ENCODE results near the gene XPOT.

DNA sequence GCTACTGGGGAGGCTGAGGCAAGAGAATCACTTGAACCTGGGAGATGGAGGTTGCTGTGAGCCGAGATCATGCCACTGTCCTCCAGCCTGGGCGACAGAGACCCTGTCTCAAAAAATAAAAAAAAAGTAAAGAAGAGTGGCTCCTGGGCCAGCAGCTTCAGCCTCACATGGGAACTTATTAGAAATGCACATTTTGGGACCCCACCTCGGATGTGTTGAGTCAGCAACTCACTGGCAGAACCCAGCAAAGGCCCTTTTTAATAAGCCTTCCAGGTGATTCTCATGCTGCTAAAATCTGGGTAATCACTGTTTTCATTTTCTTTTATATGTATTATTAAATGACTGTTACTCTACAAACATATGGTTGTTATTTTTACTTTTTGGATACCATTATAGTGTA lies 89.3 kb downstream of the XPOT start:
- TF ChIP-seq CTCF (IDR thresholded peaks at IDR 0.05; ENCODE audit: low read depth, low read length, missing input control), result no peak
- no peak for TF ChIP-seq RAD21 (IDR thresholded peaks at IDR 0.05)
- TF ChIP-seq, protein P1, sequence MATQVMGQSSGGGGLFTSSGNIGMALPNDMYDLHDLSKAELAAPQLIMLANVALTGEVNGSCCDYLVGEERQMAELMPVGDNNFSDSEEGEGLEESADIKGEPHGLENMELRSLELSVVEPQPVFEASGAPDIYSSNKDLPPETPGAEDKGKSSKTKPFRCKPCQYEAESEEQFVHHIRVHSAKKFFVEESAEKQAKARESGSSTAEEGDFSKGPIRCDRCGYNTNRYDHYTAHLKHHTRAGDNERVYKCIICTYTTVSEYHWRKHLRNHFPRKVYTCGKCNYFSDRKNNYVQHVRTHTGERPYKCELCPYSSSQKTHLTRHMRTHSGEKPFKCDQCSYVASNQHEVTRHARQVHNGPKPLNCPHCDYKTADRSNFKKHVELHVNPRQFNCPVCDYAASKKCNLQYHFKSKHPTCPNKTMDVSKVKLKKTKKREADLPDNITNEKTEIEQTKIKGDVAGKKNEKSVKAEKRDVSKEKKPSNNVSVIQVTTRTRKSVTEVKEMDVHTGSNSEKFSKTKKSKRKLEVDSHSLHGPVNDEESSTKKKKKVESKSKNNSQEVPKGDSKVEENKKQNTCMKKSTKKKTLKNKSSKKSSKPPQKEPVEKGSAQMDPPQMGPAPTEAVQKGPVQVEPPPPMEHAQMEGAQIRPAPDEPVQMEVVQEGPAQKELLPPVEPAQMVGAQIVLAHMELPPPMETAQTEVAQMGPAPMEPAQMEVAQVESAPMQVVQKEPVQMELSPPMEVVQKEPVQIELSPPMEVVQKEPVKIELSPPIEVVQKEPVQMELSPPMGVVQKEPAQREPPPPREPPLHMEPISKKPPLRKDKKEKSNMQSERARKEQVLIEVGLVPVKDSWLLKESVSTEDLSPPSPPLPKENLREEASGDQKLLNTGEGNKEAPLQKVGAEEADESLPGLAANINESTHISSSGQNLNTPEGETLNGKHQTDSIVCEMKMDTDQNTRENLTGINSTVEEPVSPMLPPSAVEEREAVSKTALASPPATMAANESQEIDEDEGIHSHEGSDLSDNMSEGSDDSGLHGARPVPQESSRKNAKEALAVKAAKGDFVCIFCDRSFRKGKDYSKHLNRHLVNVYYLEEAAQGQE (IDR thresholded peaks at IDR 0.05), result no peak
- no peak for TF ChIP-seq MAX (IDR thresholded peaks at IDR 0.05)
- no peak for TF ChIP-seq SP1 (IDR thresholded peaks at IDR 0.05)
- TF ChIP-seq JUND (IDR thresholded peaks at IDR 0.05), result no peak
- no peak for TF ChIP-seq TAF1 (conservative IDR thresholded peaks at IDR 0.05)
- TF ChIP-seq YY1 (IDR thresholded peaks at IDR 0.05), result no peak

Measured in liver (tissue), 3 donors.